GM12878 (cell line): ENCODE results near the gene RNF166.
A peak's percentile ranks its signal among the peaks of the same experiment; 100 is the strongest.

Experiments
- CTCF ChIP-seq, 3 experiments: IDR thresholded peaks in 2 of 3; conservative IDR thresholded peaks in 1 of 3; 2 replicates each; pipeline ENCODE4 v1.5.1; 2011; ENCODE audit warnings: low read depth in 3 of 3, low read length in 3 of 3, mild to moderate bottlenecking in 3 of 3, control low read depth in 2 of 3, moderate library complexity in 2 of 3, inconsistent platforms in 1 of 3, mixed read lengths in 1 of 3; ENCODE audit not compliant: control insufficient read depth in 2 of 3, insufficient read depth in 1 of 3; ENCODE audit errors: extremely low read depth in 1 of 3
- E4F1 ChIP-seq: fragments of 450-650 bp; IDR thresholded peaks from 2 replicates; pipeline ENCODE4 v1.6.1; 2018; ENCODE audit warnings: borderline replicate concordance, mild to moderate bottlenecking; ENCODE audit not compliant: partially characterized antibody
- EP300 ChIP-seq, 2 experiments: fragments of 150-350 bp in 1 of 2; IDR thresholded peaks; 2 replicates each; pipeline ENCODE4 v1.6.1; 2011 to 2012; ENCODE audit warnings: low read depth in 2 of 2, low read length in 2 of 2, borderline replicate concordance in 1 of 2, improper control_type of control experiment in 1 of 2, inconsistent platforms in 1 of 2; ENCODE audit not compliant: control insufficient read depth in 1 of 2
- ETV6 ChIP-seq, 2 experiments: fragments of 450-650 bp in 1 of 2; IDR thresholded peaks in 1 of 2; conservative IDR thresholded peaks in 1 of 2; 2 replicates each; pipeline ENCODE4 v1.6.1; 2014; ENCODE audit warnings: antibody characterized with exemption in 1 of 2, borderline replicate concordance in 1 of 2, low read depth in 1 of 2, mild to moderate bottlenecking in 1 of 2, moderate library complexity in 1 of 2
- FOS ChIP-seq: IDR thresholded peaks from 3 replicates; pipeline ENCODE4 v1.6.1; 2011; ENCODE audit warnings: borderline replicate concordance; ENCODE audit not compliant: insufficient read length; ENCODE audit errors: extremely low read depth
- TCF3 ChIP-seq: IDR thresholded peaks from 2 replicates; pipeline ENCODE4 v1.6.1; 2012; ENCODE audit warnings: low read depth, mild to moderate bottlenecking, low read length, borderline replicate concordance; ENCODE audit not compliant: insufficient read depth

GRCh38 chr16:88685156-88686061, 20.8 kb downstream of the RNF166 start:
- peak; percentile 40 to 60 (median 60) for TF ChIP-seq CTCF (IDR thresholded peaks at IDR 0.05 in 2 of 3, conservative IDR thresholded peaks at IDR 0.05 in 1 of 3; ENCODE audit: control insufficient read depth in 2 of 3, extremely low read depth in 1 of 3, insufficient read depth in 1 of 3, low read depth in 3 of 3, low read length in 3 of 3)
- TF ChIP-seq E4F1 = no peak
- TF ChIP-seq EP300 (IDR thresholded peaks at IDR 0.05; ENCODE audit: borderline replicate concordance in 1 of 2, control insufficient read depth in 1 of 2, low read depth in 2 of 2, low read length in 2 of 2) = no peak
- TF ChIP-seq ETV6 (conservative IDR thresholded peaks at IDR 0.05 in 1 of 2, IDR thresholded peaks at IDR 0.05 in 1 of 2; ENCODE audit: borderline replicate concordance in 1 of 2, low read depth in 1 of 2) = no peak
- no peak for TF ChIP-seq TCF3
- TF ChIP-seq FOS = no peak
